Effector memory CD8-positive, alpha-beta T cell (primary cell): ENCODE data around the gene NUP85.

Source experiments
- ATAC-seq: fragments of 150-1000 bp; cut with Tn5 transposase; replicated peaks from 2 replicates; pipeline ENCODE4 v1.10.0; 2021; ENCODE audit warnings: mild to moderate bottlenecking, moderate library complexity
- DNase-seq, 3 experiments: peaks; one replicate each; pipeline ENCODE4 v3.0.0; 2021
- H3K27ac Mint-ChIP-seq, 2 donors: one replicate each; pipeline ENCODE4 v1.8.0; 2022; ENCODE audit warnings: mild to moderate bottlenecking in 2 of 2, mixed read lengths in 2 of 2, moderate library complexity in 2 of 2
- H3K27me3 Mint-ChIP-seq, 2 donors: one replicate each; pipeline ENCODE4 v1.8.0; 2022; ENCODE audit warnings: mixed read lengths in 2 of 2
- H3K36me3 Mint-ChIP-seq: one replicate; pipeline ENCODE4 v1.8.0; 2022; ENCODE audit warnings: mild to moderate bottlenecking, moderate library complexity, mixed read lengths; ENCODE audit not compliant: insufficient read depth
- H3K4me1 Mint-ChIP-seq, 2 donors: one replicate each; pipeline ENCODE4 v1.8.0; 2022; ENCODE audit warnings: low read depth in 2 of 2, mixed read lengths in 2 of 2
- H3K4me3 Mint-ChIP-seq, 2 donors: one replicate each; pipeline ENCODE4 v1.8.0; 2022; ENCODE audit warnings: mild to moderate bottlenecking in 2 of 2, mixed read lengths in 2 of 2, moderate library complexity in 2 of 2
- H3K9me3 Mint-ChIP-seq, 2 donors: one replicate each; pipeline ENCODE4 v1.8.0; 2022; ENCODE audit warnings: mixed read lengths in 2 of 2

Gene NUP85

DNA sequence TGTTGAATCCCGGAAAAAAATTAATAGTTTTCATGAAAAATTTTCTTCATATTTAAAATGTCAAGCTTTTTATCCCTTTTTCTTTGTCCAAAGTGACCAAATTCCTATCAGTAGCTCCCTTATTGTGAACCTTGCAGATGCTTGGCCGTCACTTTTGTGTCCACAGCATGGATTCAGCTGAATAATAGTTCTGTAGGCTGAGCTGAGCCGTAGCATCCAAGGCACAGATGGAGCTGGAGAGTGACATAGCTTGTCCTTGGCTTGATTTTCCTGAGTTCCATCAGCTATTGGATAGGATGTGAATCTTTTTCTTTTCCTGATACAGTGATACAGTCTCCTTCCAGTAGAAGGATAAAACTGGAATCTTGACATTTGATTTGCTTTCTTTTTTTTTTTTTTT, 3.6 kb downstream of the NUP85 start:
- peaks cover 81% of the 10 kb centered on the region for H3K36me3 Mint-ChIP-seq
- no peak overlapping the region for H3K27ac Mint-ChIP-seq
- no peak overlapping the region for H3K4me3 Mint-ChIP-seq
- DNase-seq (no peak), ATAC-seq (no peak)
- no peaks in the 10 kb centered on the region for H3K27me3 Mint-ChIP-seq
- no peaks in the 10 kb centered on the region for H3K9me3 Mint-ChIP-seq
- peaks cover 12 to 17% of the 10 kb centered on the region in 2 donors for H3K4me1 Mint-ChIP-seq

DNA sequence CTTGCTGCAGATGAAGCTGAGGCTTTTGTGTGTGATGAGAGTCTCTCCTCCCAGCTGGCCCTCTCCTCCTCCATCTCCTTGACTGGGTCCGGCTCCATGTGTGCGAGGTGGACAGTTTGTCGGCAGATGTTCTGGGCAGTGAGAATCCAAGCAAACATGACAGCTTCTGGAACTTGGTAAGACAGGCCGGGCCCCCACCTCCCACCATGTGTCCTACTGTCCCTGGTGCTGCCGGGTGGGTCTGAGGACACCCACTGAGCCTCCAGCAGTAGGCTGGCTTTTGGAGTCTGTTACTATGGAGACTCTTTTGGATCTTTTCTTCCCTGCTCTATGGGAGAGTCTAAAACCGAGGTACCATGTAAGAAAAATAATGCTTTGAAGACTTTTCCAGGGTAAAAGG, 12.7 kb downstream of the NUP85 start:
- Mint-ChIP-seq H3K4me3 (no peak overlapping the region), H3K27me3 (no peaks in the 10 kb centered on the region), H3K4me1 (peaks cover 4% of the 10 kb centered on the region in 2 donors), H3K9me3 (no peaks in the 10 kb centered on the region), H3K27ac (no peak overlapping the region), H3K36me3 (peaks cover 80% of the 10 kb centered on the region)
- ATAC-seq (no peak), DNase-seq (no peak)

DNA sequence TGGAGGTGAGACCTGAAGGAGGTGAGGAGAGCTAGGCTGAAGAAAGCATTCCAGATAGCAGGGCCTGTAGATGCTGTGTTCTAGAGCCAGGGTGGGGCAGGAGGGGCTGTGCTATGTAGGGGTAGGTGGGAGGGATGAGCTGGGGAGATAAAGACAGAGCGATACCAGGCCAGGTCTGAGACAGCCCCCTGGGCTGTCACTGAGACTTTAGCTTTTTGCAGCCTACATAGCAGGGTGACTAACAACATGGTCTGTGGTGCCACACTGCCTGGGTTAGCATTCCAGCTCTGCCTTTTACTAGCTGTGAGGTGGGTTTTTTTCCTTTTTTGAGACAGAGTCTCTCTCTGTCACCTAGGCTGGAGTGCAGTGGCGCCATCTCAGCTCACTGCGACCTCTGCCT, 14.3 kb downstream of the NUP85 start:
- Mint-ChIP-seq H3K4me1 (peaks cover 4% of the 10 kb centered on the region in 2 donors), H3K36me3 (peaks cover 64% of the 10 kb centered on the region), H3K4me3 (no peak overlapping the region), H3K27me3 (no peaks in the 10 kb centered on the region), H3K27ac (no peak overlapping the region), H3K9me3 (no peaks in the 10 kb centered on the region)
- ATAC-seq (no peak), DNase-seq (no peak)

DNA sequence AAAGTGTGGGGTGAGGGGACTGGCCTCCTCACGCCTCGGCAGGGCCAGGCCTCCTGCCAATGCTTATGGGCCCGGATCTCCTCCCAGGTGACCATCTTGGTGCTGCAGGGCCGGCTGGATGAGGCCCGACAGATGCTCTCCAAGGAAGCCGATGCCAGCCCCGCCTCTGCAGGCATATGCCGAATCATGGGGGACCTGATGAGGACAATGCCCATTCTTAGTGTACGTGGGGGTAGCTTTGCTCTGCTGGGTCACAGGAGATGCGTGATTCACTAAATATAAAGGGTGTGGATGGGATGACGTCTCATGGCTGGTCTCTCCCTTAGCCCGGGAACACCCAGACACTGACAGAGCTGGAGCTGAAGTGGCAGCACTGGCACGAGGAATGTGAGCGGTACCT, 19.5 kb downstream of the NUP85 start:
- Mint-ChIP-seq H3K27ac (peak overlapping the region; percentile 20 to 52), H3K9me3 (no peaks in the 10 kb centered on the region), H3K4me3 (no peak overlapping the region), H3K36me3 (peaks cover 41% of the 10 kb centered on the region), H3K4me1 (peaks cover 2 to 4% of the 10 kb centered on the region in 2 donors), H3K27me3 (no peaks in the 10 kb centered on the region)
- DNase-seq (no peak), ATAC-seq (no peak)

DNA sequence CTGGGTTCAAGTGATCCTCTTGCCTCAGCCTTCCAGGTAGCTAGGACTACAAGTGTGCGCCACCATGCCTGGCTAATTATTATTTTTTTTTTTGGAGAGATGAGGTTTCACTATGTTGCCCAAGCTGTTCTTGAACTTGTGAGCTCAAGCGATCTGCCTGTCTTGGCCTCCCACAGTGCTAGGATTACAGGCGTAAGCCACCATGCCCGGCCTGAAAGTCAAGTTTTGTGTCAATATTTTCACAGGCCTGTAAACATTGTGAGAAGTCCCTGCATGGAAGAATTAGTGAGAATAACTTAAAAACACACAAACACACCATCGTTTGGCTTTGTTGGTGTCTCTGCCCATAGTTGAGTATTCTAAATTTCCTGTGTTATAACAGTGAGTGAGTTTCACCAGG, 22.2 kb downstream of the NUP85 start:
- ATAC-seq (no peak), DNase-seq (no peak)
- H3K4me3 Mint-ChIP-seq, result no peak overlapping the region
- H3K27me3 Mint-ChIP-seq, result no peaks in the 10 kb centered on the region
- H3K36me3 Mint-ChIP-seq, result peaks cover 45% of the 10 kb centered on the region
- no peak overlapping the region for H3K27ac Mint-ChIP-seq
- no peaks in the 10 kb centered on the region for H3K4me1 Mint-ChIP-seq
- H3K9me3 Mint-ChIP-seq, result no peaks in the 10 kb centered on the region

DNA sequence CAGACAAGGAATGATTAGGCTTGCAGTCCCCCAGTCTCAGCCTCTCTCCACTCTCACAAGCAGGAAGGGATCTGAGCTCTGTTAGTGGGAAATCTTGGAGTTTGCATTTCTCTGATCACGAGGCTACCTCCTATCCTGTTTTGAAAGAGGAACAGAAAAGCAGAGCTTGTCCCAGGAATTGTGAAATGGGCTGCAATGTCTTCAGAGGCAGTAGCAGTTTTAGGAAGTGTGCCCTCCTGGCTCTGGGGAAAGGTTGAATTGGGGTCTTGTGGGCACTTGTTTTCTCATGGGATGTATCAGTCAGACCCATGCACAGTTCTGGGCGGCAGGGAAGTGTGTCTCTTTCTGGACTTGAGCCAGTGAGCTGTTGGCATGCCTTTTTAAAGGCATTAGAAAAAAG, 22.8 kb downstream of the NUP85 start:
- H3K27ac Mint-ChIP-seq, result no peak overlapping the region
- H3K27me3 Mint-ChIP-seq, result no peaks in the 10 kb centered on the region
- no peaks in the 10 kb centered on the region for H3K4me1 Mint-ChIP-seq
- no peak for DNase-seq
- no peak overlapping the region for H3K4me3 Mint-ChIP-seq
- no peaks in the 10 kb centered on the region for H3K9me3 Mint-ChIP-seq
- no peak for ATAC-seq
- peaks cover 45% of the 10 kb centered on the region for H3K36me3 Mint-ChIP-seq

DNA sequence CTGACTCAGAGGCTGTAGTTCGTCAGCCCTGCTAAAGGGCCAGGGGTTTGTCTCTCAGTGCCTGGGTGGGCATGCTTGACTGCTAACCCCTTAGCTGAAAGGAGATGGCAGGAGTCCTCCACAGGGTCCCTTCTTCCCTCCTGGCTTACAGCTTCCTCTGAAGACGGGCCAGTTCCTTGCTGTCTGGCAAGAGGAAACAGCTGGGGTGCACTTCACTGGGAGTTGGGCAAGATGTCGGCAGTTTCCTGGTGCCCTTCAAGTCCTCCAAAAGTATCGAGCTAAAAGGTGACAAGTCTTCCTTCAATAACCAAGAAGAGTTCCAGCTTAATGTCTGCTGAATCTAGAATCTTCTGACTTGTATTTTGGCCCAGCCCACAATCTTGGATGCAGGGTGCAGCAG, 23.4 kb downstream of the NUP85 start:
- Mint-ChIP-seq H3K9me3 (no peaks in the 10 kb centered on the region), H3K4me3 (no peak overlapping the region), H3K27me3 (no peaks in the 10 kb centered on the region), H3K36me3 (peaks cover 45% of the 10 kb centered on the region), H3K4me1 (no peaks in the 10 kb centered on the region), H3K27ac (peak overlapping the region in 1 of 2 donors; percentile 17)
- DNase-seq, result no peak
- no peak for ATAC-seq

DNA sequence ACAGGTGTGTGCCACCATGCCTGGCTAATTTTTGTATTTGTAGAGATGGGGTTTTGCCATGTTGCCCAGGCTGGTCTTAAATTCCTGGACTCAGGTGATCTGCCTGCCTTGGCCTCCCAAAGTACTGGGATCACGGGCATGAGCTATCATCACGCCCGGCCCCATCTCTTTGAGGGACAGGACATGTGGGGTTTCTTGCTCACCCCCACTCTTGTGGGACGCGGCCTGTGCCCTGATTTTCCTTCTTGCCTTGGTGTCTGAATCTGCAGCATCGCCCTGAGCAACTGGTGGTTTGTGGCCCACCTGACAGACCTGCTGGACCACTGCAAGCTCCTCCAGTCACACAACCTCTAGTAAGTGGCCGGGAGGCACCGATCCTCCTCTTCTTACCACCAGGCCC, 25.6 kb downstream of the NUP85 start:
- H3K4me3 Mint-ChIP-seq, result no peak overlapping the region
- H3K27ac Mint-ChIP-seq, result no peak overlapping the region
- no peaks in the 10 kb centered on the region for H3K27me3 Mint-ChIP-seq
- ATAC-seq, result no peak
- no peaks in the 10 kb centered on the region for H3K9me3 Mint-ChIP-seq
- DNase-seq, result no peak
- no peaks in the 10 kb centered on the region for H3K4me1 Mint-ChIP-seq
- H3K36me3 Mint-ChIP-seq, result peaks cover 67% of the 10 kb centered on the region

DNA sequence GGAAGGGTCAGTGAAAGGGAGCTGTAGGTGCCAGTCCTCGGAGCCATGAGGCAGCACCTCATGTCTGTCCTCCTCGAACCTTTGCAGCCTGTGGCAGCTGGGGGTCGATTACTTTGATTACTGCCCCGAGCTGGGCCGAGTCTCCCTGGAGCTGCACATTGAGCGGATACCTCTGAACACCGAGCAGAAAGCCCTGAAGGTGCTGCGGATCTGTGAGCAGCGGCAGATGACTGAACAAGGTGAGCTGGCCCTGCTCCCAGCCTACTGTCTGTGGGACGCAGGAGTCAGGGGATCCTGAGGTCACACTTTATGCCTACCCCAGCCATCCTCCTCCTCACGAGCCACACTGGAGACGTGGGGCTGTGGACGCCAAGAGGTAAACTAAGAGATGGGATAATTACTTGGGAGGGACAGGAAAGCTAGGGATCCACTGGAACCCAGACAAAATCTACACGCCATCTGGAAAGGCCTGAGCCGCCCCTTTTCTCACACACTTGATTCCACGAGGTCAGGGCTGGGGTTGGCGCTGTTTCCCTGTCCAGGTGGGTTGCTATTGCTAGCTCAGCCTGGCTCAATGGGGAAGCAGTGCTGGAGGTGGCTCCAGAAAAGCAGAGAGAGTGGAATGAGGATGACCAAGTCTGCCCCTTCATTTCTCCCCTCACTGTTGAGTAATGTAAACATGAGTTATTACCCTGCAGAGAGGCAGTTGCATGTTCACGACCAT, 26.4 kb downstream of the NUP85 start:
- no peak overlapping the region for H3K4me3 Mint-ChIP-seq
- no peaks in the 10 kb centered on the region for H3K4me1 Mint-ChIP-seq
- DNase-seq (no peak), ATAC-seq (no peak)
- H3K36me3 Mint-ChIP-seq, result peaks cover 74% of the 10 kb centered on the region
- H3K27me3 Mint-ChIP-seq, result no peaks in the 10 kb centered on the region
- no peak overlapping the region for H3K27ac Mint-ChIP-seq
- no peaks in the 10 kb centered on the region for H3K9me3 Mint-ChIP-seq

DNA sequence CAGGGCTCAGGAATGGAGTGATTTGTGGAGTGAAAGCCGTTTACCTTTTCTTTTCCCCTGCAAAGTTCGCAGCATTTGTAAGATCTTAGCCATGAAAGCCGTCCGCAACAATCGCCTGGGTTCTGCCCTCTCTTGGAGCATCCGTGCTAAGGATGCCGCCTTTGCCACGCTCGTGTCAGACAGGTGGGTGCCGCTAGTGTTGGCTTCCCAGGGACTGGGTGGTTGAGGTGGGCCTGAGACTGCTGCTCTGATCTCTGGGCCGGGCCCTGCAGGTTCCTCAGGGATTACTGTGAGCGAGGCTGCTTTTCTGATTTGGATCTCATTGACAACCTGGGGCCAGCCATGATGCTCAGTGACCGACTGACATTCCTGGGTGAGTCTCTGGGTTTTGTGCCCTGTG, 27.3 kb downstream of the NUP85 start:
- Mint-ChIP-seq H3K4me1 (no peaks in the 10 kb centered on the region), H3K9me3 (no peaks in the 10 kb centered on the region), H3K4me3 (no peak overlapping the region), H3K27ac (no peak overlapping the region), H3K36me3 (peaks cover 76% of the 10 kb centered on the region), H3K27me3 (no peaks in the 10 kb centered on the region)
- DNase-seq (no peak), ATAC-seq (no peak)

DNA sequence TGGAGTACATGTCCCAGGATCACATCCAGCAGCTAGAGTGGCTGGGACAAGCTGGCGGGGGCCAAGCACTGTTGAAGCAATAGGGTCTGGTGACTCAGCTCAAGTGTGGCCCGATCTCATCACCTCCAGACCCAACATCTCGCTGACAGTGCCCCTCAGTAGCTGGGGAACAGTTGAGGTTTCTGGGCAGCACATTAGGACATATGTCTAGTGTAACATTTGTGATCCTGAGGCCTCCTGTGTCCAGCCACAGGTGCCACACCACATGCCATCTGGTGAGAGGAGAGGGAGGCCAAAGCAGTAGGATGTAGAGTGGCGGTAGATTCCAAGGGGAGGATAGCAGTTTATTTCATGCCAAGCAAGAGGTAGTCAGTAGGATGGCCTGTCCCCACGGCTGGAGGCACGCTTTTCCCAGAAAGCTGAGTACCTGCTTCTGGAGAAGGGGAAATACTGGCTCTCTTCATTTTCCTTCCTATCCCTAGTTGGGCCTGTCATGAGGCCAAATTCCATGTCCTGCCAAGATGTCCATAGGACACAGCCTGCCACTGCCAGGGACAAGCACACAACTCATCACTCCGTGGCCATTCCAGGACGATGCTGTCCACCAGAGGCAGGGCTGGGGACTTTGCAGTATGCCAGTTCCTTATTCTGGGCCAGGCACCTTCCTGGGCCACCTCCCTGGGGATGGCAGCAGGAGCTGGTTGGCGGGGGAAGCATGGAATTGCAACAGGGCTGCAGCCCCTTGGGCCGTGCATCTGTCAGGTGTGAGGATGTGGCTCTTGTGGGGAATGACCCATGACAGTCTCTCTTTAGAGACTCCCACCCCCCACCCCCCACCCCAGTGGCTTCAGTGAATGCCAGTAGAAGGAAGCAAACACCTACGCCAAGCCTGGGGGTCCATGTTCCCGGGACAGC, 31.9 kb downstream of the NUP85 start:
- Mint-ChIP-seq H3K27me3 (no peaks in the 10 kb centered on the region), H3K9me3 (no peaks in the 10 kb centered on the region), H3K36me3 (peaks cover 74% of the 10 kb centered on the region), H3K4me1 (peaks cover 18 to 20% of the 10 kb centered on the region in 2 donors), H3K27ac (peak overlapping the region in 1 of 2 donors; percentile 62), H3K4me3 (no peak overlapping the region)
- DNase-seq, result no peak
- ATAC-seq, result no peak

DNA sequence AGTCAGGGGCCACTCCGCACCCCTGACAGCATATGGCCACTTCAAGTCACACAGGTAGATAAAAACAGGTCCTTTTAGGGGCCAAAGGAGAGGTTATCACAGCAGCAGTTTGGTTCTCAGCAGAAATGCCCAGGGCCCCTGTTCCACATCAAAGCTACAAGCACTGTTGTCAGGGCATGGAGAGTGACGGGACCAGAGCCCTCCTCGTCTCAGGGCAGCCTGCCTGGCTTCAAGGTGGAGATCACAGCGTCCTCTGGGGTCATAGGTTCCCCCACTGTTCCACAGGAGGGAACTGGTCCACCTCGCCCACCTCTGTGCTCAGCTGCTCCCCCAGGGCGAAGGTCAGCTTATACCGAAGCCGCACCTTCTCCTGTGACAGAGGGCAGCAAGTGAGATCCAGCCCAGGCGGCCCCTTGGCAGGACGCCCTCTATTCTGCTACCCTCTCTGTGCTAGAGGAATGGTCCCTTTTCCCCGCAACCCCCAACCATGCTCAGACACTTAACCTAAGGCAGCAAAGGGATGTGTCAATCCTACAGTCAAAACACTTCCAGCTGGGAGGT, 32.6 kb downstream of the NUP85 start:
- Mint-ChIP-seq H3K4me3 (no peak overlapping the region), H3K4me1 (peaks cover 25 to 27% of the 10 kb centered on the region in 2 donors), H3K9me3 (no peaks in the 10 kb centered on the region), H3K27ac (peak overlapping the region; percentile 59 to 78), H3K36me3 (peaks cover 72% of the 10 kb centered on the region), H3K27me3 (no peaks in the 10 kb centered on the region)
- no peak for ATAC-seq
- DNase-seq, result no peak

DNA sequence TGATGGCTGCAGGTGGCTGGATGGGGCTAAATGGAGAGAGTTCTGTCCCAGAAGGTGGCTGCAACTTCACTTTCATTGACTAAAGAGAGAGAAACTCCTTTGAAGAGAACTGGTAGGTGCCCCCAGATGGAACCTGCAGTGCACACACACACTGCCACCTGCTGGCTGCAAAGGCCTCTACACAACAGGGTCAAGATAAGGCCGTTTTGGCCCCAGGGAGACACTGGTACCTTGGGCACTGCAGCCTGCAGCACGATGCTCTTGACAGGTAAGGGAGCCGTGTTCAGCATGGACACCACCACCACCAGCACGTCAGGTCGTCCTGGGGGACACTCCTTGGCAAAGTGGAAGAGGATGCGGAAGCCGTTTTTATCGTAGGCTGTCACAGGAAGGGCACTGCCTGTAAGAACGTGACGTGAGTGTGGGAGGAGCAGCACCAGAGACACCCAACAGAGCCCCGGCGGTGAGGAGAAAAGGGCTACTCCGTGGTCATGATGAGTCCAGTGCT, 33.3 kb downstream of the NUP85 start:
- Mint-ChIP-seq H3K27ac (peak overlapping the region; percentile 59 to 78), H3K4me1 (peaks cover 30 to 34% of the 10 kb centered on the region in 2 donors), H3K9me3 (no peaks in the 10 kb centered on the region), H3K27me3 (no peaks in the 10 kb centered on the region), H3K4me3 (peak overlapping the region in 1 of 2 donors; percentile 22), H3K36me3 (peaks cover 75% of the 10 kb centered on the region)
- peak; percentile 42 to 53 (median 50) for DNase-seq
- peak; percentile 34 for ATAC-seq
